Body of pancreas (tissue), 4 donors: ENCODE results near the gene VWC2L.

Experiments
- POLR2A ChIP-seq, 3 donors: fragments of 450-650 bp; IDR thresholded peaks; one replicate each; pipeline ENCODE4 v1.6.1; 2016; ENCODE audit warnings: antibody characterized with exemption in 3 of 3, mild to moderate bottlenecking in 2 of 3
- TF ChIP-seq, protein P1 (sequence below), 7 experiments: fragments of 450-650 bp in 4 of 7; fragments of 200-600 bp in 3 of 7; sonication (generic) in 3 of 7; IDR thresholded peaks; one replicate each; pipeline ENCODE4 v1.5.1; 2016 to 2019; ENCODE audit warnings: antibody characterized with exemption in 7 of 7

DNA sequence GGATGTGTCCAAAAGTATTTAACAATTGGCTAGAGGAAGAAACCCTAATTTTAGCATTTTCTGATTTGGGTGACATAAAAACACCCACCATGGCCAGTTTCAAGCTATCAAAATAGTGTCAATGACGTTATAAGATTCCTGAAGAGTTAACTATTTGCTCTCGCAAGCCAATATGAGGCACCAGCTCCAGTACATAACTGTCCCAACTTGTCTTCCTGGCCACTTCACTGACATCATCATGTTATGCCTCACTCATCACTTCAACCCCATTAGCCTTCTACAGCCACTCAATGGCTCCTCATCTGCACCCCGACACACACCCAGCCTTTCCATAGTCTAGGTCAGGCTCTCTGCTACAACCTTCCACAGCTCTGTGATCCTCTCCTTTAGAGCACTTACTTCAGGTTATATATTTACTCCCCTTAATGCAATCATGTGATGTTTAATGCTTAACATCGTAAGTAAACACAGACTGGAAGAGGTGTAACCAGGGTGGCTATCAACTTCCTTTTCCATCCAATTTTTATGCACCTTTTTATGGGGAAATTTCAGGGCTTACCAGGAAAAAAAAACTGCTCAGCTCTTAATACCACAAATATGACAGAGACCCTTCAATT is 158.7 kb downstream of the VWC2L start:
- TF ChIP-seq, protein P1, sequence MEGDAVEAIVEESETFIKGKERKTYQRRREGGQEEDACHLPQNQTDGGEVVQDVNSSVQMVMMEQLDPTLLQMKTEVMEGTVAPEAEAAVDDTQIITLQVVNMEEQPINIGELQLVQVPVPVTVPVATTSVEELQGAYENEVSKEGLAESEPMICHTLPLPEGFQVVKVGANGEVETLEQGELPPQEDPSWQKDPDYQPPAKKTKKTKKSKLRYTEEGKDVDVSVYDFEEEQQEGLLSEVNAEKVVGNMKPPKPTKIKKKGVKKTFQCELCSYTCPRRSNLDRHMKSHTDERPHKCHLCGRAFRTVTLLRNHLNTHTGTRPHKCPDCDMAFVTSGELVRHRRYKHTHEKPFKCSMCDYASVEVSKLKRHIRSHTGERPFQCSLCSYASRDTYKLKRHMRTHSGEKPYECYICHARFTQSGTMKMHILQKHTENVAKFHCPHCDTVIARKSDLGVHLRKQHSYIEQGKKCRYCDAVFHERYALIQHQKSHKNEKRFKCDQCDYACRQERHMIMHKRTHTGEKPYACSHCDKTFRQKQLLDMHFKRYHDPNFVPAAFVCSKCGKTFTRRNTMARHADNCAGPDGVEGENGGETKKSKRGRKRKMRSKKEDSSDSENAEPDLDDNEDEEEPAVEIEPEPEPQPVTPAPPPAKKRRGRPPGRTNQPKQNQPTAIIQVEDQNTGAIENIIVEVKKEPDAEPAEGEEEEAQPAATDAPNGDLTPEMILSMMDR (IDR thresholded peaks at IDR 0.05): no peak
- TF ChIP-seq POLR2A (IDR thresholded peaks at IDR 0.05): no peak
